ENCODE measurements around the gene WDR27.

The WDR27 gene

DNA sequence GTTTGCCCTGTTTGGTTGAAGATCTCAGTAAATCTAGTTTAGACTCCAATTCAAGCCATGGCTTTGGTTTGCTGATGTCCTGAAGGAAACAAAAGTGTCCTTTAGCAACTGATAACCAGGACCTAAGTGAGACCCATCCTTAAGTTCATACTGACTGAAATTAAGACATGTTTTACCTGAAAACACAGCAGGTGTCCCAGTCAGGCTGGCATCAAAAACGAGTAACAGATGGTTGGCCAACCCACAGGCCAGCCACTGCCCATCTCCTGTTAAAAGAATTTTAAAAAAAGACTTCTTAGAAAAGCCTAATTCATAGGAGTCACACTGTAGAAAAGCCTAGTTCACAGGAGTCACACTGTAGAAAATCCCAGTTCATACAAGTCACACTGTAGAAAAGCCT, 58.3 kb downstream of the WDR27 start:
- no peaks in the 10 kb centered on the region for H3F3A ChIP-seq (ENCODE audit: insufficient read depth, low read length)
- no peaks in the 10 kb centered on the region for H3K36me3 ChIP-seq (ENCODE audit: insufficient read depth, low read length)
- TF ChIP-seq EZH2 (IDR thresholded peaks at IDR 0.05; ENCODE audit: borderline replicate concordance, low read length): no peak
- TF ChIP-seq, protein P1, sequence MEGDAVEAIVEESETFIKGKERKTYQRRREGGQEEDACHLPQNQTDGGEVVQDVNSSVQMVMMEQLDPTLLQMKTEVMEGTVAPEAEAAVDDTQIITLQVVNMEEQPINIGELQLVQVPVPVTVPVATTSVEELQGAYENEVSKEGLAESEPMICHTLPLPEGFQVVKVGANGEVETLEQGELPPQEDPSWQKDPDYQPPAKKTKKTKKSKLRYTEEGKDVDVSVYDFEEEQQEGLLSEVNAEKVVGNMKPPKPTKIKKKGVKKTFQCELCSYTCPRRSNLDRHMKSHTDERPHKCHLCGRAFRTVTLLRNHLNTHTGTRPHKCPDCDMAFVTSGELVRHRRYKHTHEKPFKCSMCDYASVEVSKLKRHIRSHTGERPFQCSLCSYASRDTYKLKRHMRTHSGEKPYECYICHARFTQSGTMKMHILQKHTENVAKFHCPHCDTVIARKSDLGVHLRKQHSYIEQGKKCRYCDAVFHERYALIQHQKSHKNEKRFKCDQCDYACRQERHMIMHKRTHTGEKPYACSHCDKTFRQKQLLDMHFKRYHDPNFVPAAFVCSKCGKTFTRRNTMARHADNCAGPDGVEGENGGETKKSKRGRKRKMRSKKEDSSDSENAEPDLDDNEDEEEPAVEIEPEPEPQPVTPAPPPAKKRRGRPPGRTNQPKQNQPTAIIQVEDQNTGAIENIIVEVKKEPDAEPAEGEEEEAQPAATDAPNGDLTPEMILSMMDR (IDR thresholded peaks at IDR 0.05; ENCODE audit: low read length): no peak
- no peak overlapping the region for H3K4me3 ChIP-seq (ENCODE audit: low read depth, low read length, poor library complexity, severe bottlenecking)
- no peak overlapping the region for H2AFZ ChIP-seq (ENCODE audit: low read length)
- H3K27ac ChIP-seq (ENCODE audit: low read depth, low read length, poor library complexity, severe bottlenecking): no peak overlapping the region
- no peaks in the 10 kb centered on the region for H3K9me2 ChIP-seq (ENCODE audit: low read depth, low read length)
- no peak overlapping the region for H3K9ac ChIP-seq (ENCODE audit: low read length)
- no peaks in the 10 kb centered on the region for H3K4me1 ChIP-seq (ENCODE audit: insufficient read depth, low read length, severe bottlenecking)
- no peaks in the 10 kb centered on the region for H3K27me3 ChIP-seq (ENCODE audit: insufficient read depth, low read length)
- H4K20me1 ChIP-seq (ENCODE audit: insufficient read depth, low read length): no peaks in the 10 kb centered on the region
- H3K79me2 ChIP-seq (ENCODE audit: insufficient read depth, low read length): no peaks in the 10 kb centered on the region
- no peak overlapping the region for H3K4me2 ChIP-seq (ENCODE audit: low read length)
- no peaks in the 10 kb centered on the region for H3K9me3 ChIP-seq (ENCODE audit: low read length)

GRCh38 chr6:169642455-169642854, 59.4 kb downstream of the WDR27 start:
- TF ChIP-seq EZH2 (IDR thresholded peaks at IDR 0.05; ENCODE audit: borderline replicate concordance, low read length): no peak
- TF ChIP-seq, protein P1 (IDR thresholded peaks at IDR 0.05; ENCODE audit: low read length): no peak

DNA sequence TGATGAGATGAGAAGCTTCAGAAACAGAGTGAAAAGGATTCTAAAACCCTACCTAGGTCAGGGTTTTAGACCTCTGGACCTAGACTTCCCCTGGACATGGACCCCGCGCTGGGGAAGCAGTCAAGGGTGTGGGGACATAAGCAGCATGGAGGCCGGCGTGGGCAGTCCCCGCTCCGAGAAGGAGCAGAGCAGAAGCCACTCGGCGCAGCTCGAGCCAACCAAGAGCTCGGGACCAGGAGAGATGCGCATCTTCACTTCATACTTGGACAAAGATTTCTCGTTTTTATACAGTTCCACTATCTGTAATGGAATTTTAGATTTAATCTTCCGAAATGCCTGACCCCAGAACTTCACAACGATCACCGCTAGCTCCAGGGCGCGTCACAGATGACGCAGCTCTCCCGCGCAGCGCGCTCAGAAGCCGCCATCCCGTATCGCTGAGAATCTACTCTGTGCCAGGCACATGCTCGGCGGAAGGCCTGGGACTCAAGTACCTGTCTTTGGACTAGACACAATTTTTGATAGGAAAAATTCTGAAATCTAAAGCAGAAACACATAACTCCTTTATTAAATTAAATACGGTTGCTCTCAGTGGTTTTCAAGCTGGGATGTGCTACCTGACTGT, 60.3 kb downstream of the WDR27 start:
- H4K20me1 ChIP-seq (ENCODE audit: insufficient read depth, low read length): no peaks in the 10 kb centered on the region
- TF ChIP-seq EZH2 (IDR thresholded peaks at IDR 0.05; ENCODE audit: borderline replicate concordance, low read length): no peak
- TF ChIP-seq, protein P1 (IDR thresholded peaks at IDR 0.05; ENCODE audit: low read length): no peak
- no peaks in the 10 kb centered on the region for H3F3A ChIP-seq (ENCODE audit: insufficient read depth, low read length)
- no peak overlapping the region for H3K27ac ChIP-seq (ENCODE audit: low read depth, low read length, poor library complexity, severe bottlenecking)
- H3K36me3 ChIP-seq (ENCODE audit: insufficient read depth, low read length): peaks cover 8% of the 10 kb centered on the region
- H3K9me2 ChIP-seq (ENCODE audit: low read depth, low read length): no peaks in the 10 kb centered on the region
- H3K79me2 ChIP-seq (ENCODE audit: insufficient read depth, low read length): no peaks in the 10 kb centered on the region
- no peaks in the 10 kb centered on the region for H3K4me1 ChIP-seq (ENCODE audit: insufficient read depth, low read length, severe bottlenecking)
- H3K27me3 ChIP-seq (ENCODE audit: insufficient read depth, low read length): no peaks in the 10 kb centered on the region
- H2AFZ ChIP-seq (ENCODE audit: low read length): no peak overlapping the region
- H3K4me3 ChIP-seq (ENCODE audit: low read depth, low read length, poor library complexity, severe bottlenecking): no peak overlapping the region
- H3K9ac ChIP-seq (ENCODE audit: low read length): no peak overlapping the region
- H3K4me2 ChIP-seq (ENCODE audit: low read length): no peak overlapping the region
- no peaks in the 10 kb centered on the region for H3K9me3 ChIP-seq (ENCODE audit: low read length)

More at GRCh38 chr6:169642455-169642854, 59.4 kb downstream of the WDR27 start:
- Histone ChIP-seq H3K79me2 (ENCODE audit: insufficient read depth, low read length) (no peaks in the 10 kb centered on the region), H4K20me1 (ENCODE audit: insufficient read depth, low read length) (no peaks in the 10 kb centered on the region), H2AFZ (ENCODE audit: low read length) (no peak overlapping the region), H3K4me3 (ENCODE audit: low read depth, low read length, poor library complexity, severe bottlenecking) (no peak overlapping the region), H3K9me2 (ENCODE audit: low read depth, low read length) (no peaks in the 10 kb centered on the region), H3K27me3 (ENCODE audit: insufficient read depth, low read length) (no peaks in the 10 kb centered on the region), H3K9ac (ENCODE audit: low read length) (no peak overlapping the region), H3K27ac (ENCODE audit: low read depth, low read length, poor library complexity, severe bottlenecking) (no peak overlapping the region), H3K36me3 (ENCODE audit: insufficient read depth, low read length) (peaks cover 4% of the 10 kb centered on the region), H3K9me3 (ENCODE audit: low read length) (no peaks in the 10 kb centered on the region), H3K4me2 (ENCODE audit: low read length) (no peak overlapping the region), H3F3A (ENCODE audit: insufficient read depth, low read length) (no peaks in the 10 kb centered on the region), H3K4me1 (ENCODE audit: insufficient read depth, low read length, severe bottlenecking) (no peaks in the 10 kb centered on the region)
